NCI-H82 treated with DMSO at 0.1 percent for 48 hours (cell line): Measurements from ENCODE around the gene CBFA2T3.
A peak's percentile ranks its signal among the peaks of the same experiment; 100 is the strongest.

Source experiments
- DNase-seq: peaks from one replicate; lab custom pipeline; 2025; ENCODE audit not compliant: unreplicated experiment; lab: John Stamatoyannopoulos, UW

CBFA2T3 gene

GRCh38 chr16:88940862-88941817, 35.9 kb downstream of the CBFA2T3 start:
- DNase-seq = no peak

DNA sequence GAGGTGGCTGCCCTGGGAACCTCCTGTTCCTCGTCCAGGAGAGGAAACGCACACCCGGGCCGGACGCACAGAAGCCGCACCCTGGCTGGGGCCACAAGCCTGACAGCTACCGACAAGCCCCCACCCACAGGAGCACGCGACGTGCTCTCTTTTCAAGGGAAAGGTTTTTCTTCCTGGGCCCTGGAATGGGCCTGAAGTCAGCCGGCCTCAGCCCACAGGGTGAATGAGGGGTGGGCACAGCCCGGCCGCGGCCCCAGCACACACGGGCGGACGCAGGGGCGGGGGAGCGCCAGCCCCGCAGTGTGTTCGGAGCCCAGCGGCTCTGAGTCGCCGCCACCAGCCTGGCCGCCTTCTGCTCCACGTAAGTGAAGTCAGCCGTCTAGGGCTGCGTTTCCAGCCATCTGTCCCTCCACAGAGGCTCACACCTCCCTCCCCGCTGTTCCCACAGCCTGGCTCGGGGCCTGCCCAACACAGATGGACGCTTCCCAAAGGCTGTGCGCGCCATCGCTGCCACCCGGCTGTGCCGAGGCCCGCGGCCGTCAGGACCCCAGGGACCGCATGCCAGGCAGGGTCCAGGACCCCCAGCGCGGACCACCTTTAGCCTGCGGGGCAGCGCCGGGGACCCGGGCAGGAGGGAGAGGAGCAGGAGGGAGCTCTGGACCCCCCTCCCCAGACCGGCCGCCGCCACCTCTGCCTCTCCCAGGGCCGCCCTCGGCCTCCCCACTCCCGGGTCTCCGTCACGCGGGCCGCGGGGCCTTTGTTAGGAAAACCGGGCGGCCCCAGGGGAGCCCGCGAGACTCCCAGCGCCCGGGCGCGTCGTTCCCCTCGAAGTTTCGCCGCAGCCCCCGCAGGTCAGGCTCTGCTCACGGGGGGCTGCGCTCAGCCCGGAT, 36.8 kb downstream of the CBFA2T3 start:
- DNase-seq = peak; percentile 35

GRCh38 chr16:88939245-88939971, 37.6 kb downstream of the CBFA2T3 start:
- no peak for DNase-seq

- DNase-seq = no peak
Observed at GRCh38 chr16:88938777-88939244, 38.2 kb downstream of the CBFA2T3 start.

DNA sequence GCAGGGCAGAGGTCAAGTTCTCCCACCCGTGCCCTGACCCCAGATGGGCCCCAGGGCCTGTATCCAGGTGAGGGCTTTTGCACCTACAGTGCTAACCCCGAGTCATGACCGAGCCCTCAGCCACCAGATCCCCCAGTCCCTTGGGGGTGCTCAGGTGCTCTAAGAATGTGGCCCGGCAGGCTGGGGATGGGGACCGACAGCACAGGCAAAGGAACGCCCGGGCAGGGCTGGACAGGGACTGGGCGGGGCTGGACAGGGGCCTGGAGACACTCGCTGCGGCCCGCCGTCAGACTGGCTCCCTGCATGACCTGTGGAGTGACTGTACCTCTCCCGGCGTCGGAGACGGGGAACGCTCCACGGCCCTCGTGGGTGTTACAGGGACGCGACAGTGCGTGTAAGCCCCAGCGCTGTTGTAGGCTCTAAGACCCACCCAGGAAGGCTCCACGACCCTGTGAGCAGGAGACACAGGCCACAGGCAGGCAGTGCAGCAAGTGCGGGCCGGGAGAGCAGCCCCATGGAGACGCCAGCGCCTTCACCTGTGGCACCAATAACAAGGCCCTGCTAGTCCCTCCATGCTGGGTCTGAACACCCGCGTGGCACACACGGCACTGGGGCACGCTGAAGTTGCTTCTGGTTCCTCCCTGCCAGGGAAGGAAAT, 38.8 kb downstream of the CBFA2T3 start:
- no peak for DNase-seq

DNA sequence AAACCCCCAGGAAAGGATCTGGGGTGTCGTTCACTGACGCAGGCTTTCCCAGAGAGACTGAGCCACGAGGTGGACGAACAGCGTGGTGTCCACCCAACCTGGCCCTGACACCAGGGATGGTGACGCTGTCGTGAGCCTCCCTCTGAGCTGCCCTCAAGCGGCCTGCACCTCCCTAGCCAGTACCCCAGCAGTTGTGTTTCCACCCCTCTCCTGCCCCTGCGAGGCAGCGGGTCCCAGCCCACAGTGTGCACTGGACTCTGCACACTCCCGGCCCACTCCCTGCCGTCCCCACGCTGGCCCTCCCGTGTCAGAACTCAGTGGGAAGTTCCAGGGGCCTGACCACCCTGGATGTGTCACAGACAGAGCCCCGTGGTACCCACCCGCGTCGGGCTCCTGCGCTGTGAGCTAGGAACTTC, 39.8 kb downstream of the CBFA2T3 start:
- DNase-seq = no peak

DNA sequence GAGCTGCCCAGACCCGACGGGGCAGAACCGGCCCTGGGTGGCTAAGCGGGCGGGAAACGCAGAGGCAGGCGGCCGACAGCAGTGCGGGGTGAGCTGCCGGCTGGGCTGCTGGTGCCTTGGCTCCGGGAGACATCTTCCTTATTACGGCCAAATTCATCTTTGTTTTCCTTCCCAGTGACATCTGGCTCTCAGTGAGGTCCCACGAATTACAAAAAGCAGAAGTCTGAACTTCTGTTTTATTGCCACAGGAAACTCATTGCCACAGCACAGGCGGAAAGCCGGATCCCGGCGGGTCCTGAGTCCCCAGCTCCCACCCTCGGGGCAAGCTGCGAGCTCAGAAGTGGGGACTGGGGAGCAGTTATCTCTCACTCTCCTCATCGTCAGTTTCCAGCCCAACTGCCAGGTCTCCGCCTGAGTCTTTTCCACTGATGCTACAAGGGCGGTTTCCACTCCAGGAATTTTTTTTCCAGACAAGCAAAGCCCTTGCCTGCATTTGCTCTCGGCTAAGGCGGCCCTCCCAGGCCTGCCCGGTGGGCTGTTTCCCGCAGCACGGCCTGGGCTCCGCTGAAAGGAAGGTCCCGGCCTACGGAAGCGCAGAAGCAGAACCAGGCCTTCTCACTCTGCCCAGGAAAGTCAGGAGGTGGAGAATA, 40.3 kb downstream of the CBFA2T3 start:
- DNase-seq = no peak

GRCh38 chr16:88936008-88936555, 40.9 kb downstream of the CBFA2T3 start:
- no peak for DNase-seq

- no peak for DNase-seq
Observed at GRCh38 chr16:88934066-88934667, 42.8 kb downstream of the CBFA2T3 start.

DNA sequence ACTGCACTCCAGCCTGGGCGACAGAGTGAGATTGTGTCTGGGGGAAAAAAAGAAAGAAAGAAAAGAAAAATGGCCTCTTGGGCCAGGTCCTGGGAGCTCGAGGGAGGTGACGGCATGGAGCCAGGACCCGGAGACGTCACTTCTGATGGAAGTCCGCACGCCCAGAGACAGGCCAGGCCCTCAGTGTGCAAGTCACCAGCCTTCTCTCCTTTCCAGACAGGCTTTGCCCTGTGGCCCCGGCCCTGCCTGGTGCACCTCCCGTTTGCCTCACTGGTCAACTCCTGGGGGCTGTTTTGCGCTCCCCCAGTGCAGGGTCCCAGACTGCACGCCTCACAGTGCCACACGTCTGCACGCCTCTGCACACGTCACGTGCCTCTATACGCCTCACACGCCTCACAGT, 44.1 kb downstream of the CBFA2T3 start:
- no peak for DNase-seq

DNA sequence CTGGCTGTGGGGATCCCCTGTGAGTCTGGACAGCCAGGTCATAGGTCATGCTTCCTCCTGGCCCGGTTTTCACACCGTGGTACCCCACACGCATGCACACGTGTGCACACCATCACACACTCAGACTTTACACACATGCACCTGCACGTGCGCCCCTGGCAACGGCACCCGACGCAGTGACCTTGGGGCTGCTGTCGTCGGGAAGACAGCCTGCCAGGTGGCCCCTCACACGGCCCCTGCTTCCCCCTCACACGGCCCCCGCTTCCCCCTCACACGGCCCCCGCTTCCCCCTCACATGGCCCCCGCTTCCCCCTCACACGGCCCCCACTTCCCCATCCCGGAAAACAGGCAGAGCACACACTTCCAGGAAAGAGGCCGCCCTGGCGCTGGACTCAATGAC, 45.1 kb downstream of the CBFA2T3 start:
- DNase-seq = no peak

GRCh38 chr16:88931373-88931900, 45.6 kb downstream of the CBFA2T3 start:
- DNase-seq = no peak

DNA sequence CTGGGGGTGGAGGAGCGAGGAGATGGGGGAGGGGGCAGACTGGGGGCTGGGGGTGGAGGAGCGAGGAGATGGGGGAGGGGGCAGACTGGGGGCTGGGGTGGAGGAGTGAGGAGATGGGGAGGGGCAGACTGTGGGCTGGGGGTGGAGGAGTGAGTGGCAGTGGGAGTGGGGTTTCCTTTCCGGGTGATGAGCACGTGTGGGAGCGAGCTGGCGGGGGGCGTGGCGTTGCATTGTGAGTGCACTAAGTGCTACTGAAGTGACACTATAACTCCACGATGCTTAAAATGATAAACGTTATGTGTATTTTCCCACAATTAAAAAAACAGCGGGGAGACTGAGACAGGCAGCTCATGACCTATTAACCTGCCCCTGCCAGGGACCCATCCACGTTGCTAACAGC, 46.3 kb downstream of the CBFA2T3 start:
- no peak for DNase-seq

DNA sequence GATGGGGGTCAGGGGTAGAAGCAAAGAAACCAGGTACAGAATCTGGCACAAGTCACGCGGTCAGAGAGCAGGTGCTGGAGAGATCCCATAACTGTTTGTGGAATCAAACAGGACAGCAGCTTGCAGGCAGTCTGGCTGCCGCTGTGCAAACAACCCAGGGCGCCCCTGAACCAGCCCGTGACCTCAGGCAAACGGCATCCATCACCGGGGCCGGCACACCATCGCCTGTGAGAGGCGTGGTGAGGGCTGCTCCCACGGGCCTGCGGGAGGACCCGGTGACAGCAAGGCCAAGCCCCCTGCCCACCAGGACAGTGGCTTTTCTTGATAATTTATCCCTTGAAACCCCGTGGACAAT, 47.9 kb downstream of the CBFA2T3 start:
- DNase-seq = no peak

DNA sequence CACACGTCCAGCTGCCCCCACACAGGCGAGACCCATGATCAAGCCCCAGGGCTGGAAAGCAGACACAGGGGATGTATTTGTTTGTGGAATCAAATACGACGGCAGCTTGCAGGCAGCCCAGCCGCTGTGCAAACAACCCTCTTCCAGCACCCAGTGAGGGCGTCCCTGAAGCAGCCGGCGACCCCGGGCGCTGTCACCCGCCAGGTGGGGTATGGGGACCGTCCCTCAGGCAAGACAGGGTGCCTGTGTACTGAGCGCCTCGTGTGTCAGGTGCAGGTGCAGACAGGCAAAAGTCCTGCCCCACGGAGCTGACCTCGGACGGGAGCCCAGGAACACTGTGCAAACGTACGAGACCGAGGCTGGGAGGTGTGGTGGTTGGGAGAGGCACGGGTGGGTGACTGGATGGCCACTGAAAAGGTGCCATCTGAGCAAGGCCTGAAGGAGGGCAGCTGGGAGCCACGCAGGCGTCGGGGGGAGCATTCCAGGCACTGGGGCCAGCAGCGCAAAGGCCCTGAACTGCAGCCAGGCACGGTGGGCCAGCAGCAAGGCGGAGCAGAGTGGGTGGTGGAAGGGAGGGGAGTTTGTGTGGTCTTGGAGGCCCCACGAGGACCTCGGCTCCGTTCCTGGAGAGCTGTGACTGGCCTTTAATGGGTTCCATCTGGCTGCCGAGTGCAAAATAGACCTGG, 48.5 kb downstream of the CBFA2T3 start:
- no peak for DNase-seq

- DNase-seq = no peak
Observed at GRCh38 chr16:88927661-88928060, 49.3 kb downstream of the CBFA2T3 start.

- DNase-seq = no peak
Observed at GRCh38 chr16:88927010-88927409, 50.0 kb downstream of the CBFA2T3 start.

- DNase-seq = no peak
Observed at GRCh38 chr16:88926374-88926990, 50.5 kb downstream of the CBFA2T3 start.
